Measurements from ENCODE around the gene AFF2. TPM values are rescaled to one million over a fixed set of nuclear protein-coding genes. Genes with fewer than 3 reads are reported as not detected.

Gene AFF2
- total RNA-seq, 4 donors from 2014 or later = 0.27 to 0.32 TPM; not detected in 2

- Histone ChIP-seq H3K9me3 (no peaks in the 10 kb centered on the region), H3K27me3 (no peaks in the 10 kb centered on the region), H3K4me1 (no peaks in the 10 kb centered on the region), H3K4me3 (no peak overlapping the region), H3K36me3 (no peaks in the 10 kb centered on the region), H3K27ac (no peak overlapping the region)
- no peak for DNase-seq
- in situ Hi-C loops (cut with MboI; ENCODE audit: low pct_ligation_motif_present in 1 of 4, low pct_unique_long_range_greater_than_20kb in 1 of 4, low sequenced_read_pairs in 3 of 4) (no loop called here), intact Hi-C loops (cut with DNase I; ENCODE audit: low total_unique reads) (no loop called here)
- 58 to 71% methylated on average over 2 of the region's 2 CpGs for WGBS, 2 donors (ENCODE audit: low coverage in 1 of 2)
- TF ChIP-seq EP300 (IDR thresholded peaks at IDR 0.05; ENCODE audit: low read depth) = no peak
- TF ChIP-seq POLR2A (IDR thresholded peaks at IDR 0.05) = no peak
- TF ChIP-seq POLR2AphosphoS5 (IDR thresholded peaks at IDR 0.05) = no peak
Measured at GRCh38 chrX:149022485-149022884, 522.1 kb downstream of the AFF2 start.

- Histone ChIP-seq H3K4me1 (no peaks in the 10 kb centered on the region), H3K36me3 (no peaks in the 10 kb centered on the region), H3K27ac (no peak overlapping the region), H3K4me3 (no peak overlapping the region), H3K9me3 (no peaks in the 10 kb centered on the region), H3K27me3 (no peaks in the 10 kb centered on the region)
- intact Hi-C loops (cut with DNase I; ENCODE audit: low total_unique reads) (no loop called here), in situ Hi-C loops (cut with MboI; ENCODE audit: low pct_ligation_motif_present in 1 of 4, low pct_unique_long_range_greater_than_20kb in 1 of 4, low sequenced_read_pairs in 3 of 4) (no loop called here)
- DNase-seq = no peak
- WGBS, 2 donors (ENCODE audit: low coverage in 1 of 2) = 73% methylated on average over 2 of the region's 2 CpGs; no CpG with 5 or more reads in 1 of the 2 donors
- TF ChIP-seq EP300 (IDR thresholded peaks at IDR 0.05; ENCODE audit: low read depth) (no peak), POLR2AphosphoS5 (IDR thresholded peaks at IDR 0.05) (no peak), POLR2A (IDR thresholded peaks at IDR 0.05) (no peak), CTCF (IDR thresholded peaks at IDR 0.05) (no peak)
Measured at GRCh38 chrX:149032449-149032848, 532.0 kb downstream of the AFF2 start.

- 65% methylated on average over 1 of the region's 1 CpG; no CpG with 5 or more reads in 1 of the 2 donors for WGBS, 2 donors (ENCODE audit: low coverage in 1 of 2)
- intact Hi-C loops (cut with DNase I; ENCODE audit: low total_unique reads) (no loop called here), in situ Hi-C loops (cut with MboI; ENCODE audit: low pct_ligation_motif_present in 1 of 4, low pct_unique_long_range_greater_than_20kb in 1 of 4, low sequenced_read_pairs in 3 of 4) (no loop called here)
- no peak overlapping the region for H3K4me3 ChIP-seq
- no peaks in the 10 kb centered on the region for H3K36me3 ChIP-seq
- no peaks in the 10 kb centered on the region for H3K4me1 ChIP-seq
- H3K27ac ChIP-seq = no peak overlapping the region
- TF ChIP-seq CTCF (IDR thresholded peaks at IDR 0.05) (no peak), POLR2AphosphoS5 (IDR thresholded peaks at IDR 0.05) (no peak), EP300 (IDR thresholded peaks at IDR 0.05; ENCODE audit: low read depth) (no peak), POLR2A (IDR thresholded peaks at IDR 0.05) (no peak)
- no peak for DNase-seq
- no peaks in the 10 kb centered on the region for H3K27me3 ChIP-seq
- no peaks in the 10 kb centered on the region for H3K9me3 ChIP-seq
Measured at GRCh38 chrX:149036086-149036485, 535.7 kb downstream of the AFF2 start.

- intact Hi-C loops (cut with DNase I; ENCODE audit: low total_unique reads) = no loop called here
- no peaks in the 10 kb centered on the region for H3K9me3 ChIP-seq
- WGBS, 2 donors (ENCODE audit: low coverage in 1 of 2) = 66 to 72% methylated on average over 3 of the region's 3 CpGs
- no peaks in the 10 kb centered on the region for H3K27me3 ChIP-seq
- no peak overlapping the region for H3K27ac ChIP-seq
- no peaks in the 10 kb centered on the region for H3K36me3 ChIP-seq
- in situ Hi-C loops (cut with MboI; ENCODE audit: low pct_ligation_motif_present in 1 of 4, low pct_unique_long_range_greater_than_20kb in 1 of 4, low sequenced_read_pairs in 3 of 4) = no loop called here
- no peak for DNase-seq
- TF ChIP-seq POLR2AphosphoS5 (IDR thresholded peaks at IDR 0.05) = no peak
- TF ChIP-seq POLR2A (IDR thresholded peaks at IDR 0.05) = no peak
- TF ChIP-seq EP300 (IDR thresholded peaks at IDR 0.05; ENCODE audit: low read depth) = no peak
- TF ChIP-seq CTCF (IDR thresholded peaks at IDR 0.05) = no peak
- no peaks in the 10 kb centered on the region for H3K4me1 ChIP-seq
- no peak overlapping the region for H3K4me3 ChIP-seq
Measured at GRCh38 chrX:149037281-149037870, 537.0 kb downstream of the AFF2 start.

- no peak overlapping the region for H3K4me3 ChIP-seq
- TF ChIP-seq CTCF (IDR thresholded peaks at IDR 0.05) (no peak), POLR2AphosphoS5 (IDR thresholded peaks at IDR 0.05) (no peak), POLR2A (IDR thresholded peaks at IDR 0.05) (no peak), EP300 (IDR thresholded peaks at IDR 0.05; ENCODE audit: low read depth) (no peak)
Measured at GRCh38 chrX:149039057-149039456, 538.6 kb downstream of the AFF2 start.

More at GRCh38 chrX:149039057-149039456, 538.6 kb downstream of the AFF2 start:
- no peaks in the 10 kb centered on the region for H3K36me3 ChIP-seq
- intact Hi-C loops (cut with DNase I; ENCODE audit: low total_unique reads) (no loop called here), in situ Hi-C loops (cut with MboI; ENCODE audit: low pct_ligation_motif_present in 1 of 4, low pct_unique_long_range_greater_than_20kb in 1 of 4, low sequenced_read_pairs in 3 of 4) (no loop called here)
- H3K4me1 ChIP-seq = no peaks in the 10 kb centered on the region
- DNase-seq = no peak
- no peak overlapping the region for H3K27ac ChIP-seq
- no peaks in the 10 kb centered on the region for H3K9me3 ChIP-seq
- no peaks in the 10 kb centered on the region for H3K27me3 ChIP-seq
